ENCODE data around the gene SEC14L1. TPM values are rescaled to one million over a fixed set of nuclear protein-coding genes. Genes with fewer than 3 reads are reported as not detected.

Gene SEC14L1
- total and polyA plus RNA-seq, 12 donors = 61.8 to 255 (median 143) TPM

- peak overlapping the region in 4 of 5 donors; percentile 64 to 83 (median 78) for H3K27ac ChIP-seq
- H3K36me3 ChIP-seq (replicated peaks in 1 of 2) = peaks cover 0 to 95% of the 10 kb centered on the region in 2 donors
- 46 to 66% (median 56%) methylated on average over 3 of the region's 3 CpGs for WGBS, 4 donors
- peaks cover 21 to 32% of the 10 kb centered on the region in 2 donors for H3K4me1 ChIP-seq (replicated peaks in 1 of 2)
- TF ChIP-seq POLR2A (IDR thresholded peaks at IDR 0.05) (no peak), CTCF (IDR thresholded peaks at IDR 0.05) (no peak)
- H3K4me3 ChIP-seq = no peak overlapping the region
- intact Hi-C loops (cut with DNase I) = loop anchor here (10.0 kb wide), 2 partner anchors 54 to 64 kb away; partner anchors contain the start of gene SEC14L1 (in 1 of the 2)
- no peaks in the 10 kb centered on the region for H3K27me3 ChIP-seq
- H3K9me3 ChIP-seq (replicated peaks in 1 of 3) = no peaks in the 10 kb centered on the region
- DNase-seq = no peak
Observed at GRCh38 chr17:77208856-77209255, 68.1 kb downstream of the SEC14L1 start.

- H3K4me3 ChIP-seq = no peak overlapping the region
- WGBS, 4 donors = 57 to 65% (median 64%) methylated on average over 12 to 13 of the region's 13 CpGs
- H3K4me1 ChIP-seq (replicated peaks in 1 of 2) = peaks cover 21 to 32% of the 10 kb centered on the region in 2 donors
- DNase-seq = peak in 1 of 7 donors; percentile 15
- peaks cover 0 to 95% of the 10 kb centered on the region in 2 donors for H3K36me3 ChIP-seq (replicated peaks in 1 of 2)
- TF ChIP-seq POLR2A (IDR thresholded peaks at IDR 0.05) (no peak), CTCF (IDR thresholded peaks at IDR 0.05) (no peak)
- H3K27ac ChIP-seq = peak overlapping the region in 4 of 5 donors; percentile 64 to 83 (median 78)
- H3K27me3 ChIP-seq = no peaks in the 10 kb centered on the region
- intact Hi-C loops (cut with DNase I) = loop anchor here (10.0 kb wide), 2 partner anchors 55 to 65 kb away; partner anchors contain the start of gene SEC14L1 (in 1 of the 2)
- no peaks in the 10 kb centered on the region for H3K9me3 ChIP-seq (replicated peaks in 1 of 3)
Observed at GRCh38 chr17:77209330-77209748, 68.6 kb downstream of the SEC14L1 start.

GRCh38 chr17:77210331-77210730 is 69.6 kb downstream of the SEC14L1 start:
- H3K4me1 ChIP-seq (replicated peaks in 1 of 2) = peaks cover 21 to 32% of the 10 kb centered on the region in 2 donors
- no peaks in the 10 kb centered on the region for H3K27me3 ChIP-seq
- peak in 1 of 7 donors; percentile 19 for DNase-seq
- TF ChIP-seq CTCF (IDR thresholded peaks at IDR 0.05) (no peak), POLR2A (IDR thresholded peaks at IDR 0.05) (no peak)
- peaks cover 0 to 95% of the 10 kb centered on the region in 2 donors for H3K36me3 ChIP-seq (replicated peaks in 1 of 2)
- H3K9me3 ChIP-seq (replicated peaks in 1 of 3) = no peaks in the 10 kb centered on the region
- no peak overlapping the region for H3K4me3 ChIP-seq
- WGBS, 4 donors = 64 to 86% (median 81%) methylated on average over 7 of the region's 7 CpGs
- peak overlapping the region in 2 of 5 donors; percentile 54 to 83 for H3K27ac ChIP-seq
- intact Hi-C loops (cut with DNase I) = loop anchor here in 1 of 2 donors (5.0 kb wide), 1 partner anchor 118 kb away; no protein-coding TSS in a partner anchor

- Histone ChIP-seq H3K27ac (no peak overlapping the region), H3K9me3 (replicated peaks in 1 of 3) (no peaks in the 10 kb centered on the region), H3K4me3 (no peak overlapping the region), H3K4me1 (replicated peaks in 1 of 2) (peaks cover 21 to 32% of the 10 kb centered on the region in 2 donors), H3K27me3 (no peaks in the 10 kb centered on the region), H3K36me3 (replicated peaks in 1 of 2) (peaks cover 0 to 89% of the 10 kb centered on the region in 2 donors)
- no peak for DNase-seq
- no peak for TF ChIP-seq POLR2A (IDR thresholded peaks at IDR 0.05)
- no peak for TF ChIP-seq CTCF (IDR thresholded peaks at IDR 0.05)
- intact Hi-C loops (cut with DNase I) = loop anchor here in 1 of 2 donors (5.0 kb wide), 1 partner anchor 119 kb away; no protein-coding TSS in a partner anchor
- WGBS, 4 donors = 84 to 90% (median 88%) methylated on average over 22 of the region's 22 CpGs
Observed at GRCh38 chr17:77210946-77211541, 70.3 kb downstream of the SEC14L1 start.
